Activated naive CD4-positive, alpha-beta T cell treated with anti-CD3 and anti-CD28 coated beads, Interleukin-2, amount 10 ng/mL, durations not matched to agents 7 days and 5 days (primary cell): ENCODE measurements around the gene SRD5A1.

Experiments
- CTCF ChIA-PET: fragments of 350-600 bp; sonication (Branson Sonifier 250); formaldehyde crosslinking; loops from one replicate; lab custom pipeline; 2021; ENCODE audit warnings: antibody characterized with exemption; lab: Charles Lee
- DNase-seq: peaks from one replicate; pipeline ENCODE4 v3.0.0-alpha.2; 2020
- H3K27ac Mint-ChIP-seq: one replicate; pipeline ENCODE4 v1.8.0; 2021; ENCODE audit warnings: mild to moderate bottlenecking, moderate library complexity, mixed read lengths
- H3K27me3 Mint-ChIP-seq: one replicate; pipeline ENCODE4 v1.8.0; 2021; ENCODE audit warnings: mild to moderate bottlenecking, mixed read lengths
- H3K36me3 Mint-ChIP-seq: one replicate; pipeline ENCODE4 v1.8.0; 2021; ENCODE audit warnings: mixed read lengths
- H3K4me1 Mint-ChIP-seq: one replicate; pipeline ENCODE4 v1.8.0; 2021; ENCODE audit warnings: mixed read lengths
- H3K4me3 Mint-ChIP-seq: one replicate; pipeline ENCODE4 v1.8.0; 2021; ENCODE audit warnings: mild to moderate bottlenecking, moderate library complexity, mixed read lengths
- H3K9me3 Mint-ChIP-seq: one replicate; pipeline ENCODE4 v1.8.0; 2021; ENCODE audit warnings: mixed read lengths

Gene SRD5A1

GRCh38 chr5:6699357-6699756 lies 66.1 kb downstream of the SRD5A1 start:
- Mint-ChIP-seq H3K27ac (no peak overlapping the region), H3K27me3 (peaks cover 32% of the 10 kb centered on the region), H3K4me1 (no peaks in the 10 kb centered on the region), H3K9me3 (no peaks in the 10 kb centered on the region), H3K36me3 (no peaks in the 10 kb centered on the region), H3K4me3 (no peak overlapping the region)
- CTCF ChIA-PET: interaction anchor here (0.7 to 0.8 kb wide), 2 partner anchors 10 to 12 kb away, joined by 3 to 4 read pairs; no protein-coding TSS in a partner anchor
- no peak for DNase-seq

GRCh38 chr5:6700074-6700684 lies 66.9 kb downstream of the SRD5A1 start:
- peaks cover 37% of the 10 kb centered on the region for H3K27me3 Mint-ChIP-seq
- CTCF ChIA-PET: no interaction called here
- H3K4me3 Mint-ChIP-seq: no peak overlapping the region

GRCh38 chr5:6700685-6701355 lies 67.6 kb downstream of the SRD5A1 start:
- Mint-ChIP-seq H3K4me3 (no peak overlapping the region), H3K4me1 (no peaks in the 10 kb centered on the region), H3K27ac (no peak overlapping the region), H3K36me3 (no peaks in the 10 kb centered on the region), H3K27me3 (peaks cover 37% of the 10 kb centered on the region), H3K9me3 (no peaks in the 10 kb centered on the region)
- CTCF ChIA-PET: no interaction called here
- no peak for DNase-seq

More at GRCh38 chr5:6700074-6700684, 66.9 kb downstream of the SRD5A1 start:
- DNase-seq: no peak
- no peaks in the 10 kb centered on the region for H3K36me3 Mint-ChIP-seq
- no peaks in the 10 kb centered on the region for H3K9me3 Mint-ChIP-seq
- H3K4me1 Mint-ChIP-seq: no peaks in the 10 kb centered on the region
- H3K27ac Mint-ChIP-seq: no peak overlapping the region

GRCh38 chr5:6701491-6701890 lies 68.3 kb downstream of the SRD5A1 start:
- CTCF ChIA-PET: no interaction called here
- Mint-ChIP-seq H3K27ac (no peak overlapping the region), H3K4me1 (no peaks in the 10 kb centered on the region), H3K9me3 (no peaks in the 10 kb centered on the region), H3K27me3 (peaks cover 35% of the 10 kb centered on the region), H3K4me3 (no peak overlapping the region), H3K36me3 (no peaks in the 10 kb centered on the region)
- DNase-seq: no peak

- peaks cover 31% of the 10 kb centered on the region for H3K27me3 Mint-ChIP-seq
- CTCF ChIA-PET: no interaction called here
- H3K4me1 Mint-ChIP-seq: no peaks in the 10 kb centered on the region
- no peaks in the 10 kb centered on the region for H3K36me3 Mint-ChIP-seq
- no peak overlapping the region for H3K27ac Mint-ChIP-seq
- DNase-seq: no peak
- no peaks in the 10 kb centered on the region for H3K9me3 Mint-ChIP-seq
- H3K4me3 Mint-ChIP-seq: no peak overlapping the region
These were observed 69.4 kb downstream of the SRD5A1 start for GRCh38 chr5:6702633-6703032.

GRCh38 chr5:6703806-6704205 lies 70.6 kb downstream of the SRD5A1 start:
- no peak for DNase-seq

GRCh38 chr5:6704361-6704851 lies 71.2 kb downstream of the SRD5A1 start:
- no peak for DNase-seq
- Mint-ChIP-seq H3K4me3 (no peak overlapping the region), H3K27ac (no peak overlapping the region), H3K9me3 (no peaks in the 10 kb centered on the region), H3K27me3 (peaks cover 34% of the 10 kb centered on the region), H3K4me1 (peaks cover 2% of the 10 kb centered on the region), H3K36me3 (no peaks in the 10 kb centered on the region)
- CTCF ChIA-PET: no interaction called here

More at GRCh38 chr5:6703806-6704205, 70.6 kb downstream of the SRD5A1 start:
- no peaks in the 10 kb centered on the region for H3K36me3 Mint-ChIP-seq
- CTCF ChIA-PET: no interaction called here
- peaks cover 2% of the 10 kb centered on the region for H3K4me1 Mint-ChIP-seq
- no peak overlapping the region for H3K4me3 Mint-ChIP-seq
- H3K27ac Mint-ChIP-seq: no peak overlapping the region
- no peaks in the 10 kb centered on the region for H3K9me3 Mint-ChIP-seq
- H3K27me3 Mint-ChIP-seq: peaks cover 32% of the 10 kb centered on the region

GRCh38 chr5:6705088-6705487 lies 71.8 kb downstream of the SRD5A1 start:
- peaks cover 2% of the 10 kb centered on the region for H3K4me1 Mint-ChIP-seq
- CTCF ChIA-PET: no interaction called here
- H3K4me3 Mint-ChIP-seq: no peak overlapping the region
- no peak for DNase-seq
- H3K27me3 Mint-ChIP-seq: peaks cover 32% of the 10 kb centered on the region
- H3K9me3 Mint-ChIP-seq: no peaks in the 10 kb centered on the region
- H3K27ac Mint-ChIP-seq: no peak overlapping the region
- H3K36me3 Mint-ChIP-seq: no peaks in the 10 kb centered on the region

GRCh38 chr5:6705959-6706358 lies 72.7 kb downstream of the SRD5A1 start:
- Mint-ChIP-seq H3K36me3 (no peaks in the 10 kb centered on the region), H3K27ac (no peak overlapping the region), H3K4me3 (no peak overlapping the region), H3K27me3 (peaks cover 32% of the 10 kb centered on the region), H3K4me1 (peaks cover 5% of the 10 kb centered on the region), H3K9me3 (no peaks in the 10 kb centered on the region)
- no peak for DNase-seq
- CTCF ChIA-PET: no interaction called here

- H3K27ac Mint-ChIP-seq: no peak overlapping the region
- no peaks in the 10 kb centered on the region for H3K9me3 Mint-ChIP-seq
- peaks cover 24% of the 10 kb centered on the region for H3K27me3 Mint-ChIP-seq
- CTCF ChIA-PET: no interaction called here
- DNase-seq: no peak
- peaks cover 16% of the 10 kb centered on the region for H3K4me1 Mint-ChIP-seq
- H3K4me3 Mint-ChIP-seq: no peak overlapping the region
- no peaks in the 10 kb centered on the region for H3K36me3 Mint-ChIP-seq
These were observed 74.6 kb downstream of the SRD5A1 start for GRCh38 chr5:6707852-6708251.

- Mint-ChIP-seq H3K4me1 (peaks cover 16% of the 10 kb centered on the region), H3K27ac (no peak overlapping the region), H3K9me3 (no peaks in the 10 kb centered on the region), H3K36me3 (no peaks in the 10 kb centered on the region), H3K27me3 (peaks cover 24% of the 10 kb centered on the region), H3K4me3 (no peak overlapping the region)
- no peak for DNase-seq
- CTCF ChIA-PET: no interaction called here
These were observed 75.6 kb downstream of the SRD5A1 start for GRCh38 chr5:6708814-6709213.

- peaks cover 4% of the 10 kb centered on the region for H3K36me3 Mint-ChIP-seq
- peaks cover 18% of the 10 kb centered on the region for H3K4me1 Mint-ChIP-seq
- CTCF ChIA-PET: no interaction called here
- H3K9me3 Mint-ChIP-seq: no peaks in the 10 kb centered on the region
- H3K27me3 Mint-ChIP-seq: peaks cover 19% of the 10 kb centered on the region
- no peak for DNase-seq
- no peak overlapping the region for H3K27ac Mint-ChIP-seq
- H3K4me3 Mint-ChIP-seq: no peak overlapping the region
These were observed 76.8 kb downstream of the SRD5A1 start for GRCh38 chr5:6710070-6710469.

GRCh38 chr5:6710551-6711318 lies 77.5 kb downstream of the SRD5A1 start:
- Mint-ChIP-seq H3K27ac (no peak overlapping the region), H3K36me3 (peaks cover 5% of the 10 kb centered on the region), H3K27me3 (peaks cover 19% of the 10 kb centered on the region), H3K4me3 (peak overlapping the region; percentile 35), H3K4me1 (peaks cover 25% of the 10 kb centered on the region), H3K9me3 (no peaks in the 10 kb centered on the region)
- no peak for DNase-seq
- CTCF ChIA-PET: no interaction called here

- Mint-ChIP-seq H3K9me3 (no peaks in the 10 kb centered on the region), H3K27ac (peak overlapping the region; percentile 95), H3K27me3 (peaks cover 19% of the 10 kb centered on the region), H3K36me3 (peaks cover 12% of the 10 kb centered on the region), H3K4me3 (peak overlapping the region; percentile 84), H3K4me1 (peaks cover 33% of the 10 kb centered on the region)
- CTCF ChIA-PET: interaction anchor here (1.3 kb wide), 1 partner anchor 34 kb away, joined by 5 read pairs; no protein-coding TSS in a partner anchor
- no peak for DNase-seq
These were observed 78.3 kb downstream of the SRD5A1 start for GRCh38 chr5:6711409-6712141.
